GM18870 (cell line): Measurements from ENCODE around the gene SNAP23.
A peak's percentile ranks its signal among the peaks of the same experiment; 100 is the strongest.

Experiments used
- ATAC-seq: cut with Tn5 transposase; IDR thresholded peaks from one replicate; pipeline ENCODE4 v1.9.1; 2021; ENCODE audit warnings: moderate library complexity; ENCODE audit not compliant: unreplicated experiment

The SNAP23 gene

DNA sequence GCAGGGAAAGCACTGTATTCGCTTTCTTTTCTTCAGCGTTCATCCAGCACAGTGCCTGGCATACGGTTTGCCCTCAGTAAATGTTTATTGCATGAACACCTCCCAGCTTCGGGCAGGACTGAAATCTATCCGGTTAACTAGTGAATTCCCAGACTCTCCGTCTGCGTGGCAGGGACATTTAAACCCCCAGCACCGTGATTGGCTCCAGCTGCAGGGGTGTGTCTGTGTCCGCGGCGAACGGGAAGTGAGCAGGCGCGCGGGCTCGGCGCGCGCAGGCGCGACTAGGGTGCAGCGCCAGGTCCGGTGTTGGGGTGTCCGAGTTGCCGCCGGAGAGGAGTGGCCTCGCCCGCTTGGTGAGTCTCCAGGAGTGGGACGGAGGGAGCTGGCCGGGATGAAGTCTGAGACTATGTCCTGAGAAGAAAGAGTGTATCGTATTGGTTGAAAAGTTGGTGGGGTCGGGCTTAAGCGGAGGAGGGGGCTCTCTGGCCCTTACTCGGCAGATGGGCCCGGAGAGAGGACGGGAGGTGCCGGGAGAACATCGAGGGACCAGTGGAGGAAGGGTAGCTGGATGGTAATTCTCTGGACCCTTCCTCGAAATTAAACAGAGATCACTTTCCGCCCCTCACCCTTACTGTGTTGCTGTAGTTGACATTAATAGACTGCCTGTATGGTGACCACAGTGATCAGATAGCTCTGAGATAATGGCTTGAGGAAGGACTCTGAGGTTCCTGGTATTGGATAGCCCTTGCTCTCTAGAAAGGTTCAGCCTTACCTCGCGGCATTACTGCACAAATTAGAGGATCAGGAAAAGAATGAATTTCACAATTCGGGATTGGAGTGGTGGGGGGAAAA lies at the start of gene SNAP23:
Gene SNAP23, plus strand, starts transcription at position 274 of the 852 bp plus-strand sequence. CDS start 16,213 bp downstream, outside the sequence.
- ATAC-seq = peak; percentile 36

DNA sequence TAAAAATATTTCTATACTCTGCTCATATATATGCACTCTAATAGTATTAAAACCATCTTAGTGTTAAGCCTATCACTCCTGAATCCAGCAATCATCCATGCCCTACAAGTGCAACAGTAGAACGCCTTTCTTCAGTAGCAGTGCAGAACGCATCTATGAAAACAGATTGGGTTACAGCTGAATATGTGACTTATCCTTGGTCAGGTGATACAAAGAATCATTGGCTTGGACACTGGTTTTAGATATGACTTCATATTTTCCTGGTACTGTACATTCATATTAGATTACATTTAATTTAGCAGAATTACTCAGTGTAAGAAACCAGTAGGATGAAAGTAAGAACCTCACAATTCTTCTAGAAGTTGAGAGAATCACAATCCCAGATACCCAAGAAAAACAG lies 47.8 kb upstream of the SNAP23 start:
- no peak for ATAC-seq

- ATAC-seq = no peak
These were observed 47.2 kb upstream of the SNAP23 start for GRCh38 chr15:42448281-42448680.

GRCh38 chr15:42449770-42450424 lies 45.5 kb upstream of the SNAP23 start:
- no peak for ATAC-seq

DNA sequence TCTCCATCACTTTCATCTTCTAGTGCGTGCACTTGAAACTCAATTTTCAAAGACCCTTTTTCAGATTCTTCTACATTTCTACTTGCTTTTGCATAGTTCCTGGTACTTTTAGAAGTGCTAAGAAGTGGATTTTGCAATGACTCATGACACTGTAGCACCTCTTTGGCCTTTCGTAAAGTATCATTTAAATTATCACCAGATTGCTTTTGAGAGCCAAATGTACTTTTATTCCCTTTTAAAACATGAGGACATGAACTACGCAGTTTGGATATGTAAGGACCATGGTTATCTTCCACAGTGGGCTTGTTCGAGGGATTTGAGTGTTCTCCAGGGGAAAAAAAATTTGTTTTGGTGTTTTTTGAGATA lies 45.0 kb upstream of the SNAP23 start:
- no peak for ATAC-seq

GRCh38 chr15:42453826-42454225 lies 41.6 kb upstream of the SNAP23 start:
- ATAC-seq = no peak

GRCh38 chr15:42456531-42456930 lies 38.9 kb upstream of the SNAP23 start:
- ATAC-seq = no peak

- no peak for ATAC-seq
These were observed 38.5 kb upstream of the SNAP23 start for GRCh38 chr15:42456971-42457370.

DNA sequence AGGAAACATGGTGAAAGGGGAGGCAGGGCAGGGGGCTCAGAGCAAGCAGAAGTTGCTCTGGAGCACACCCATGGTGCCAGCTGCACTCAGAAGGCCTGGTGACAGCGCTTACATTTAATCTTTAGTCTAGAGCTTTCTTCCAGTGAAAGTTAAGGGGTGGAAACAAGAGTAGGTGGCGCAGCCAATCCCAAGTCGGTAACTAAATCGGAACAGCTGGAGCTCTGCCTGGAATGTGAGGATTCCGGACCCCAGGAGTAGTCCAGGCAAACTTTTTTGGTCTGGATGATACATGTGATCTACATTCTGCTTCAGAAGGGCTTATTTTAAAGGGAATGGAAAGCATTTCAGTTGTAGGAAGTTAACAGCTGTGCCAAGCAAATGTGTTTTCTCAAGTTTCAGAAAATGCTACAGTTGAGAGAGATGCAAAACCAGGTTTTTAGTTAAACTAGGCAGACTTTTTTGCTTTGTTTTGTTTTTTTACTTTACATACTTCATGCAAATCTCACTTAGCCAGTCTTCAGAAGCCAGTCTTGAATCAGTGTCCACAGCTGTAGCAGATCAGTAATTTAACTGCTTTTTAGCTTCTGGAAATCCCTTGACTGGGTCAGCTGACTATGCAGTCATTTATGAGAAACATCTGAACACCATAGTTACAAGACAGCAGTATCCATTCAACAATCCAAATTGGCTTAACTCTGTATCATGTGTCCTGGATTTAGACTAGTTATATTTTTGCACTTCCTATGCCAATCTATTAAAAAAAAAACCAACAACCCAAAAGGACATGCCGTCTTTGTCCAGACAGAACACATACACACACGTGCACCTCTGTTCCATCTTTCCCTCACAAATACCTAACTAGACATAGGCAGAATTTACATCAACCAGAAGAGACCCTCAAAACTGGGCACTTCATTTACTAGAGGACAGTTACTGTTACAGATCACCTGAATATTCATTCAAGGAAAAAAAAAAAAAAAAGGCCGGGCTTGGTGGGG lies 37.7 kb upstream of the SNAP23 start:
- peak; percentile 64 for ATAC-seq

DNA sequence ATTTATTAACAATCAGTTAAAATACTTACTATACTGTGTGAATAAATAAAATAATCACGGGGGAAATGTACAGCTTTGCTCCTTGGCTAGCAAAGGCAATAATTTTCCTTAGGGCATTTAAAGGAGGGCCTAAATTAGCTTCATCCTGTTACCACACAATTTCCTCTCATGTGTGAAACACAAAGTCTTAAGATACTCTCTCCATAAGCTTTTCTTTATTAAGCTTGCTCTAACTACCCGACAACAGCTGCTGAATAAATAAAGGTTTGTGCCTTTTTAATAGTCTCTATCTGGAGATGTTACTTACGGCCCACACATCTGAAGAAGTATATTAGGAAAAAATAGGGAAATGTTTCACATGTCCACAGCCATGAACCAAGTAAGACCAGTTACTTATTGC lies 34.2 kb upstream of the SNAP23 start:
- ATAC-seq = no peak

DNA sequence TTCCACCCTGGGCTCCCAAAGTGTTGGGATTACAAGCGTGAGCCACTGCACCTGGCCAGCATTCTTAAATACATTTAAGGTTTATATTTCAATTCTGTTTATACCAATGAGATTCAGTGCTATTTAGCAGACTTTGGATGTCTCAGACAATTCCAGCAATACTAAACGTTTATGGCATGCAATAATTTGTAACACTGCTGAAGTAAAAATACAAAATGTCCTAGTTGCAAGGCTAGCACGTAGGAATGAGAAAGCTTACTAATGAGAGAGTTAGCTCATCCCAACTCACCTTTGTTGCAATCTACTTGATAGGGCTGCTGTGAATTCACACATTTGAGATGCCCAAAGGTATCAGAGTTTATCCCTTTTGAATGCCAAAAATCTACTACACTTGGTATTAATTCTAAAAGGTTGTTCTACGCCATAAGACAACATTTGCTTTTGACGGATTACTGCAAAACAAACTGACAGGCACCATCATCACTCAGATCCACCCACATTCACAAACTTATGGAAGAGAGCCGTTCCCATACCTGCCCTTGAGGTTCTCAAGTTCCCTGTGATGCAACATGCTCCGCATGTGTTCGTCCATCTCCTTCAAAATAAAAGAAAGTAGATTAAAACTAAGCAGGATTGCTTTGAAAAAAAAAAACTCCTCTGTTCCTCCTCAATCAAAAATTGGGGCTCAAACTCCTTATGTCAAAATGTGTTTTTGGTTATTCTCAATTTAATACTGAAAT lies 29.7 kb upstream of the SNAP23 start:
- ATAC-seq = no peak

- ATAC-seq = no peak
These were observed 24.4 kb upstream of the SNAP23 start for GRCh38 chr15:42471002-42471401.

DNA sequence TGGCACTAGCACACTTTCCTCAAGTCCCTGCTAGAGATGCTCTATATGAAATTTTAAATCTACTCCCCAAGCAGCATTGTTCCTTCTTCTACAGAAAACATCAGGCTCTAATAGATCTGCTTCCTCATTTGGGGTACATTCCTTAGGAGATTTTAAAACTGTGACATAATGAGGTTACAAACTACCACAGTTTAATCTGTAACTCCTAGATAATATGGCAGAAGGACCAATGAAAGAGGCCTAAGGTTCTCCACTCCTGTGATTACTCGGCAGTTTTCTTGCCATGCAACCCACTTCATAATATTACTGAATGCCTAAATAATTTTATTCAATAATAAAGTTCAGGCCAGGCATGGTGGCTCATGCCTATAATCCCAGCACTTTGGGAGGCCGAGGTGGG lies 20.6 kb upstream of the SNAP23 start:
- ATAC-seq = no peak

DNA sequence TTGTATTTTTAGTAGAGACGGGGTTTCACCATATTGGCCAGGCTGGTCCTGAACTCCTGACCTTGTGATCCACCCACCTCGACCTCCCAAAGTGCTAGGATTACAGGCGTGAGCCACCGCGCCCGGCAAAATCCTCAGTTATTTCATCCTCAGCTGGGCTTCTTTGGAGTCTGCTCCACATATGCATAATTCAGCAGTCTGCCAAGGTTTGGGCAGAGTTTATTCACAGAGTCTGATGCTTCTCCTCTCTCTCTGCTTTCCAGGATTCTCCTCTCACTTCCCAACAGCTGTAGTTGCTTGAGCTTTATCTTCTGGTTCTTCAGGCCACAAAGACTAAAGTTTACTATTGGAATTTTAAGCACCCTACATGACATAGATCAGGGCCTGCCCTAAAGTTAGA lies 12.7 kb upstream of the SNAP23 start:
- ATAC-seq = no peak

DNA sequence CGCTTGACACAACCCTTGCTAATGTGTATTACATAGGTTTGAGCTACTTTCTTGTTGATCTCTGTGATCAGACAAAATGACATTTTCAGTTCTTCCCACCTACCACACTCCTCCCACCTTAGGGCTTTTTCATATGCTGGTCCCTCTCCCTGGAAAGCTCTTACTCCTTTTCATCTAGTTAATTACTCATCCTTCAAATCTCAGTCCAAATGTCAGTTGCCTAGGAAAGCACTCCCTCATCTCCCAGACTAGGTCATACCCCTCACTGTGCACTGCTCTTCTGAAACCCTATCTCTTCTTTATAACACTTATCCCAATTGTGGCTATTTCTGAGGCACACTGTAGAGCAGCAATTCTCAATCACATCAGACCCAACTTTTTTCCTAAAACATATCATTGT lies 11.8 kb upstream of the SNAP23 start:
- no peak for ATAC-seq

GRCh38 chr15:42490291-42490670 lies 5.2 kb upstream of the SNAP23 start:
- ATAC-seq = no peak

- ATAC-seq = peak; percentile 43
These were observed 4.5 kb upstream of the SNAP23 start, which contains the start of gene ZNF106 for GRCh38 chr15:42490671-42491538. Gene ZNF106, minus strand, starts transcription at chr15:42491141. Its CDS starts 18,852 bp downstream, at chr15:42472289.

DNA sequence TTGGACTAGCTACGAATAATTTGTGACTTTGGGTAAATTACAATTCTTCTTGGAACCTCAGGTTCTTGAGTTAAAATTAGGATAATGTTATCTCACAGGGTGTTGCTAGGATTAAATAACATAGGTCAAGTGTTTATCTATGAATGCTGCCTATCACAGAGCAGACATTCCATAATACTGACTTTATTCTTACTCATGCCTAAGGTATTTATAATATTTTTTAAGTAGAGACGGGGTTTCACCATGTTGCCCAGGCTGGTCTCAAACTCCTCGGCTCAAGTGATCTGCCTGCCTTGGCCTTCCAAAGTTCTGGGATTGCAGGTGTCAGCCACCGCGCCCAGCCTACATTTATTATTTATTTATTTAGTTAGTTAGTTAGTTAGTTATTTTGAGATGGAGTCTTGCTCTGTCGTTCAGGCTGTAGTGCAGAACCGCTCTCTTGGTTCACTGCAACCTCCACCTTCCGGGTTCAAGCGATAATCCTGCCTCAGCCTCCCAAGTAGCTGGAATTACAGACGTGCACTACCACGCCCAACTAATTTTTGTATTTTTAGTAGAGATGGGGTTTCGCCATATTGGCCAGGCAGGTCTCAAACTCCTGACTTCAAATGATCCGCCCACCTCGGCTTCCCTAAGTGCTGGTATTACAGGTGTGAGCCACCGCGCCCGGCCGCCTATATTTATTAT lies 3.8 kb upstream of the SNAP23 start:
- no peak for ATAC-seq

DNA sequence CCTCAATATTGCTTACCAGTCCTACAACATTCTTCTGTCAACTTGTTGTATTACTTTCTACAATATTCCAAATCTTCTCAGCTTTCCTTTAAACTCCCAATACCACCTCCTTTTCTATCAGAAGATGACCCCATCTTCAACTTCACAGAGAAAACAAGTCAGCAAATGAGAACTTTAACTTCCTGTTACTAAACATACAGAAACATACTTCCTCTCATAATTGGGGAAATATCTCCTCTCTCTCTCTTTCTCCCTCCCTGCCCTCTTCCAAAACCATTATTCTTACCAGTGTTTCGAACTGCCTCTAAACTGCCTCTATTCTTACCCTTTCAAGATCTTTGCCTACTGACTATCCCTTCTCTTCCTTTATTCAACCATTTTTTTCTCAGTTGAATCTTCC lies 1.8 kb upstream of the SNAP23 start:
- no peak for ATAC-seq
